SIG-M5 treated with dmso at 0.1 percent for 504 hours (cell line): Measurements from ENCODE around the gene ZFYVE9.
A peak's percentile ranks its signal among the peaks of the same experiment; 100 is the strongest.

ENCODE experiments used
- DNase-seq: peaks from one replicate; lab custom pipeline; 2025; ENCODE audit not compliant: unreplicated experiment; lab: John Stamatoyannopoulos, UW

The ZFYVE9 gene

DNA sequence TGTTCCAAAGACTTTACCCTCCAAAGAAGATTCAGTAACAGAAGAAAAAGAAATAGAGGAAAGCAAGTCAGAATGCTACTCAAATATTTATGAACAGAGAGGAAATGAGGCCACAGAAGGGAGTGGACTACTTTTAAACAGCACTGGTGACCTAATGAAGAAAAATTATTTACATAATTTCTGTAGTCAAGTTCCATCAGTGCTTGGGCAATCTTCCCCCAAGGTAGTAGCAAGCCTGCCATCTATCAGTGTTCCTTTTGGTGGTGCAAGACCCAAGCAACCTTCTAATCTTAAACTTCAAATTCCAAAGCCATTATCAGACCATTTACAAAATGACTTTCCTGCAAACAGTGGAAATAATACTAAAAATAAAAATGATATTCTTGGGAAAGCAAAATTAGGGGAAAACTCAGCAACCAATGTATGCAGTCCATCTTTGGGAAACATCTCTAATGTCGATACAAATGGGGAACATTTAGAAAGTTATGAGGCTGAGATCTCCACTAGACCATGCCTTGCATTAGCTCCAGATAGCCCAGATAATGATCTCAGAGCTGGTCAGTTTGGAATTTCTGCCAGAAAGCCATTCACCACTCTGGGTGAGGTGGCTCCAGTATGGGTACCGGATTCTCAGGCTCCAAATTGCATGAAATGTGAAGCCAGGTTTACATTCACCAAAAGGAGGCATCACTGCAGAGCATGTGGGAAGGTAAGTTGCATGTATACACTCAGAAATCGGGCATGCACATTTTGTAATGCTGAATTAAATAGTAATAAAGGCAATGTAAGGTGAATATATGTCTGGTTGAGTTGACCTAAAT lies 97.2 kb downstream of the ZFYVE9 start:
- DNase-seq = peak; percentile 24

- peak; percentile 82 for DNase-seq
These were observed 97.8 kb downstream of the ZFYVE9 start for GRCh38 chr1:52239708-52240001.

GRCh38 chr1:52240592-52241210 lies 98.8 kb downstream of the ZFYVE9 start:
- DNase-seq = peak; percentile 68

- DNase-seq = no peak
These were observed 101.5 kb downstream of the ZFYVE9 start for GRCh38 chr1:52243221-52243987.

- DNase-seq = no peak
These were observed 107.9 kb downstream of the ZFYVE9 start for GRCh38 chr1:52249831-52250230.

GRCh38 chr1:52253421-52253820 lies 111.5 kb downstream of the ZFYVE9 start:
- DNase-seq = no peak

DNA sequence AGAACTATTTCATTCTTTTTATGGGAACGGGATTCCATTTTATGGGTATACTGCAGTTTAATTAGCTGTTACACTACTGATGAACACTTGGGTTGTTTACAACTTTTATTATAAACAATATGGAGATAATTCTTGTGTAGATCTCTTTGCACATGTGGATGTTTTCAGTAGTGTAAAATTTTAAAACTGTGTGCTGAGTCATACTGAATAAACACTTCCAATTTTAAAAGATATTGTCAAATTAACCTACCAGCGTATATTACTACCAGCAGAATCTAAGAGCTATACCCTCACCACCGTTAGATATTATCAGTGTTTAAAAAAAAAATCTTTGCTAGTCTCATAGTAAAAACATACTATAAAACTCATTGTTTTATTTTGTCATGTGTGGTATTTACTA lies 118.0 kb downstream of the ZFYVE9 start:
- no peak for DNase-seq

GRCh38 chr1:52263153-52263910 lies 121.4 kb downstream of the ZFYVE9 start:
- DNase-seq = no peak

DNA sequence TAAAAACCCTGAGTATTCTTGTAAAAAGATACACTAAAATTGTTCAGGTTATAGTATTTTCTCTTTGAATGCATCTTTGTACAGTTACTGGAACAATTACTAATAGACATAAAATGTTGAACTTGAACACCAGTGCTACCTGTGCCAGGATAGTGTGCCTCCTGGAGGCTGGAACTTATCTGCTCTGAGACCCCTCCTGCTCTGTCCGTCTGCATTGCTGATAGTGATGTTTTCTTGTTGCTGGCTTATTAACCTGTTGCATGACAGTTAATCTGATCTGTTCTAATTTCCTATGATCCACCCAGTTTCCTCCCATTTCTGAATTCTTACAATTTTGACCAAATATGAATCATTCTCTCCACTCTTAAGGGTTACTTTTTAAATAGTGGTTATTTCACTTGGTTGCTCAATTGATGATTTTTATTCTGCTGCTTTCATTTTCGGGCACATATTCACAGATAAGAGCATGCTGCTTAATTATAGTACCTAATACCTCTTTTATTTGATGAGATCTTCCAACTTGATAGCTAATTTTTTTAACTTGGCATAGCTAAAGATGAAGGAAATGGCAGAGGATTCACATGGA lies 122.7 kb downstream of the ZFYVE9 start:
- no peak for DNase-seq

DNA sequence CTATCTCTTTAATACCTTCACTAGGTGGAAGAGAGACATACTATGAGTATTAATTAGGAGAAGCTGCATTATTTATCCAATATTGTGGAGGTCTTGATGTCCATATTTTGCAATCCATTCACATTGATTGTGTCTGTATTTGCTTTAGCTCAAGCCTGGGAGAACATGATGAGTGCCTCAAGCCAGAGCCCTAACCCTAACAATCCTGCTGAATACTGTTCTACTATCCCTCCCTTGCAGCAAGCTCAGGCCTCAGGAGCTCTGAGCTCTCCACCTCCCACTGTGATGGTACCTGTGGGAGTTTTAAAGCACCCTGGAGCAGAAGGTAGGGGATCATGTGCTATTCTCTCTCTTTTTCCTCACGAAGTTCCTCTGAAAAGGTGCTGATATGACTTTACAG lies 124.6 kb downstream of the ZFYVE9 start:
- DNase-seq = no peak

DNA sequence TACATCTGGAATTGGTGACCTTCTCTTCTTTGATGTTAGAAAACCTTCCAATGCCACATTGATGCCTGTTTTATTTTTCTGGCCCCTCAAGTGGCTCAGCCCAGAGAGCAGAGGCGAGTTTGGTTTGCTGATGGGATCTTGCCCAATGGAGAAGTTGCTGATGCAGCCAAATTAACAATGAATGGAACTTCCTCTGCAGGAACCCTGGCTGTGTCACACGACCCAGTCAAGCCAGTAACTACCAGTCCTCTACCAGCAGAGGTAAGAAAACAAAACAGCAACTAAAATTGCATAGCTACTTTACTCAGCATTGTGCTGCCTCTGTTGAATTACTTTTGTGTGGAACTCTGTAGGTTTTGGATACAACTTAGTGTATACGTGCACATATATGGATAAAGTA lies 126.5 kb downstream of the ZFYVE9 start:
- DNase-seq = peak; percentile 12

DNA sequence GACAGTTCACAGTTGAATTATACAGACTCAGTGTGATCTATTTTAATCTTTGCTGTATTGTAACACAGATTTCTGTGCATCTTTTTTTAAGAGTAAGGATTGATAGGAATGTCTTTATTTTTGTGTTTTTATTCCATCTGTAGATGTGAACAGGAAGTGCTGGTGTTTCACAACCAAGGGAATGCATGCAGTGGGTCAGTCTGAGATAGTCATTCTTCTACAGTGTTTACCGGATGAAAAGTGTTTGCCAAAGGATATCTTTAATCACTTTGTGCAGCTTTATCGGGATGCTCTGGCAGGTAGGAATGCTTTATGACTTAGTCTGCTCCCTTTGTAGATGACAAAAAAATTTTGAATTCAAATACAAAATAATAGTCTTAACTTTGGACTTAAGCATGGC lies 139.6 kb downstream of the ZFYVE9 start:
- no peak for DNase-seq

DNA sequence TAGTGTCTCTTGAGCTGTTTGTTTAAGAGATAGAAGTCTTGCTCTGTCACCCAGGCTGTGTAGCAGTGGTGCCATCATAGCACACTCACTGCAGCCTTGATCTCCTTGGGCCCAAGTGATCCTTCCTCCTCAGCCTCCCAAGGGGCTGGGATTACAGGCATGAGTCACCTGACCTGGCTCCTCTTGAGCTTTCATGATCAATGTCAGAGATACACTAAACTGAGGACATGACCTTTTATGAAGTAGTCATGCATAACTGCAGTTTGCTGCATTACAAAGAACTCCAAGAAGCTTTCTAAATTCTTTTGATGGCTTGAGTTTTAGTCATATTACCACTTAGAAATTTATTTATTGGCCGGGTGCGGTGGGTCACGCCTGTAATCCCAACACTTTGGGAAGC lies 146.4 kb downstream of the ZFYVE9 start:
- no peak for DNase-seq

- DNase-seq = no peak
These were observed 152.7 kb downstream of the ZFYVE9 start for GRCh38 chr1:52294580-52294979.

GRCh38 chr1:52296345-52296744 lies 154.5 kb downstream of the ZFYVE9 start:
- DNase-seq = peak; percentile 67

DNA sequence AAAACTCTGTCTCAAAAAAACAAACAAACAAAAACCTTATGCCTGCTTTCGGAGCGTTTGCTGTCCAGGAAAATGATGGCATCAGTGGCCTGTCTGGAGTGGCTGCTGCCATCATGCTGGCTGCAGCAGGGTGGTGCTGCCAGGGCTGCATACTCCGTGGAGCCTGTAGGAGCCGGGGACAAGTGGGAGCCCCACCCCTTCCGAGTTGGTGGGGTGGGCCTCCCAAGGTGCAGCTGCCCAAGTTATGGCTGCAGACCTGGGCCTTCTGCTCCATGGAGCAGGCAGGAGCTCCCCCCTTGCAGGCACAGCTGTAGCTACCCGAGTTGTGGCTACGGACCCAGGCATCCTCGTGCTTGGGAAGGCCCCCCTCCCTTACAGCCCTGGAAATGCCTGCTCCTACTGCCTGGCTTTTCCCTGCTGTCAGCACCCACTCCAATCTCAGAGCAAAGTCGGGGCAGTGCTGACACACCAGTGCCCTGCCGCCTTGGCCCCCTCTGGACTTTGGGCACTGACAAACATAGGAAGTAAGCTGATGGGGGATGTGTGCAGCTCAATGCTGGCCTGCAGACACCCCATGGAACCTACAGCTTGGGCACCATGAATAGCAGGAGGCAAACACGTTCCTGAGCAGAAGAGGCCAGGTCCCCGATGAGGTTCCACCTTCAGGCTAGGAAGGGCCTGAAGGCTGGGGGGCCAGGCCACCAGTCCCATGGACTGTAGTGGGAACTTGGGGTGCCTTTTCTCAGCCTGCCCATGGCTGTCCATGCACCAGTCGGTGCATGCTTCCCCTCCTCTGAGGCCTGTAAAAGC lies 163.7 kb downstream of the ZFYVE9 start:
- no peak for DNase-seq

DNA sequence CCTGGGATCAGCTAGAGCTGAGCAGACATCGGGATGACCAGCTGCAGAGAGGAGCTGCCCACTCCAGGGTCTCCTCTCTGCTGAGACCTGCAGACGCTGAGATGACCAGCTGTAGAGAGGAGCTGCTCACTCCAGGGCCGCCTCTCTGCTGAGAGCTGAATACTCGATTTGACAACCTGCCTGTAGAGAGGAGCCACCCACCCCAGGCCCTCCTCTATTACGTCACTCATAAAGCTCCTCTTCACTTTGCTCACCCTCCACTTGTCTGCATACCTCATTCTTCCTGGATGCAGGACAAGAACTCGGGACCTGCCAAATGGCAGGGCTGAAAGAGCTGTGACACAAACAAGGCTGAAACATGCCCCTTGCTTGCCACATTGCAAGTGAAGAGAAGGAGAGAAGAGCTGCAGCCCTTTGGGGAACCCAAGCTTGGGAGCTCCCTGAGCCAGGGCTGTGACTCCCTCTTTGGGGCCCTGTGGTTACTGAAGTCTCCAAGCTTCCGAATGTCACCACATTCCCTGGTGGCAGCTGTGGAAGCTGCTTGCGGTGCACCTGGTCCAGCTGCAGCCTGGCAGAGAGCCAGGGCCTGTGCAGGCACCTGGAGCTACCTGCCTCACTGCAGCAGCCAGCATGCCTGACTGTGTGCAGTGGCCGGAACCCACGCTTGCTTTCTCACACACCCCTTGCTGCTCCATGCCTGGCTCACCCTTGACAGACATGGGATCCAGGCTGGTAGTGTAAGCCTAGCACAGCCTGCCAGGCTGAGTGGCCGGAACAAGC lies 164.5 kb downstream of the ZFYVE9 start:
- DNase-seq = no peak

GRCh38 chr1:52321061-52321460 lies 179.2 kb downstream of the ZFYVE9 start:
- DNase-seq = no peak

GRCh38 chr1:52323731-52324130 lies 181.8 kb downstream of the ZFYVE9 start:
- no peak for DNase-seq
